ENCODE measurements around the gene KCNIP4.

Gene KCNIP4

GRCh38 chr4:21901281-21901680, 47.3 kb downstream of the KCNIP4 start:
- H3K27ac ChIP-seq (replicated peaks), result no peak overlapping the region
- H3K4me3 ChIP-seq (replicated peaks; ENCODE audit: insufficient read depth, low read length), result no peak overlapping the region
- TF ChIP-seq SPI1 (IDR thresholded peaks at IDR 0.05; ENCODE audit: borderline replicate concordance, low read depth), result no peak
- no peak for TF ChIP-seq GABPA (IDR thresholded peaks at IDR 0.05; ENCODE audit: low read depth)
- no peak for TF ChIP-seq CTCF (IDR thresholded peaks at IDR 0.05; ENCODE audit: insufficient read depth, low read length)
- TF ChIP-seq REST (IDR thresholded peaks at IDR 0.05; ENCODE audit: insufficient replicate concordance, low read depth), result no peak
- TF ChIP-seq POLR2AphosphoS5 (IDR thresholded peaks at IDR 0.05; ENCODE audit: low read depth), result no peak
- no peaks in the 10 kb centered on the region for H3K27me3 ChIP-seq (ENCODE audit: insufficient read depth, poor library complexity, severe bottlenecking)
- DNase-seq (ENCODE audit: low read depth in 1 of 2, low spot score in 1 of 2), result no peak

- no peak overlapping the region for H3K4me3 ChIP-seq (replicated peaks; ENCODE audit: insufficient read depth, low read length)
- DNase-seq (ENCODE audit: low read depth in 1 of 2, low spot score in 1 of 2), result no peak
- no peaks in the 10 kb centered on the region for H3K27me3 ChIP-seq (ENCODE audit: insufficient read depth, poor library complexity, severe bottlenecking)
- H3K27ac ChIP-seq (replicated peaks), result no peak overlapping the region
- TF ChIP-seq CTCF (IDR thresholded peaks at IDR 0.05; ENCODE audit: insufficient read depth, low read length), result no peak
- no peak for TF ChIP-seq SPI1 (IDR thresholded peaks at IDR 0.05; ENCODE audit: borderline replicate concordance, low read depth)
- no peak for TF ChIP-seq REST (IDR thresholded peaks at IDR 0.05; ENCODE audit: insufficient replicate concordance, low read depth)
- TF ChIP-seq GABPA (IDR thresholded peaks at IDR 0.05; ENCODE audit: low read depth), result no peak
- no peak for TF ChIP-seq POLR2AphosphoS5 (IDR thresholded peaks at IDR 0.05; ENCODE audit: low read depth)
Measured at GRCh38 chr4:21900211-21900610, 48.4 kb downstream of the KCNIP4 start.

GRCh38 chr4:21898101-21898500, 50.5 kb downstream of the KCNIP4 start:
- no peaks in the 10 kb centered on the region for H3K27me3 ChIP-seq (ENCODE audit: insufficient read depth, poor library complexity, severe bottlenecking)
- TF ChIP-seq REST (IDR thresholded peaks at IDR 0.05; ENCODE audit: insufficient replicate concordance, low read depth) (no peak), GABPA (IDR thresholded peaks at IDR 0.05; ENCODE audit: low read depth) (no peak), POLR2AphosphoS5 (IDR thresholded peaks at IDR 0.05; ENCODE audit: low read depth) (no peak), CTCF (IDR thresholded peaks at IDR 0.05; ENCODE audit: insufficient read depth, low read length) (no peak), SPI1 (IDR thresholded peaks at IDR 0.05; ENCODE audit: borderline replicate concordance, low read depth) (no peak)
- H3K4me3 ChIP-seq (replicated peaks; ENCODE audit: insufficient read depth, low read length), result no peak overlapping the region
- no peak for DNase-seq (ENCODE audit: low read depth in 1 of 2, low spot score in 1 of 2)
- no peak overlapping the region for H3K27ac ChIP-seq (replicated peaks)

Measured in HL-60 (cell line).